Neural progenitor cell (in vitro differentiated cells): ENCODE measurements around the gene MYL5. TPM values are rescaled to one million over a fixed set of nuclear protein-coding genes. Genes with fewer than 3 reads are reported as not detected.

Source experiments
- DNase-seq: peaks from one replicate; pipeline ENCODE4 v3.0.0-alpha.2; 2016; ENCODE audit warnings: low spot score
- H2AFZ ChIP-seq: fragments of 200-600 bp; sonication (generic); replicated peaks from 2 replicates; pipeline ENCODE4 v1.6.1; 2016; ENCODE audit warnings: antibody characterized with exemption
- H3F3A ChIP-seq: fragments of 200-600 bp; sonication (generic); 2 replicates; pipeline ENCODE4 v1.6.1; 2016; ENCODE audit warnings: antibody characterized with exemption, low read depth
- H3K27ac ChIP-seq: fragments of 200-600 bp; sonication (generic); 2 replicates; pipeline ENCODE4 v1.5.1; 2016; ENCODE audit warnings: mild to moderate bottlenecking
- H3K27me3 ChIP-seq: fragments of 200-600 bp; sonication (generic); 2 replicates; pipeline ENCODE4 v1.6.1; 2016; ENCODE audit warnings: mild to moderate bottlenecking, moderate library complexity
- H3K36me3 ChIP-seq: fragments of 200-600 bp; sonication (generic); 2 replicates; pipeline ENCODE4 v1.5.1; 2016
- H3K4me1 ChIP-seq: fragments of 200-600 bp; sonication (generic); 2 replicates; pipeline ENCODE4 v1.6.1; 2016; ENCODE audit warnings: mixed run types
- H3K4me2 ChIP-seq: fragments of 200-600 bp; sonication (generic); 2 replicates; pipeline ENCODE4 v1.6.1; 2016
- H3K4me3 ChIP-seq: fragments of 200-600 bp; sonication (generic); 2 replicates; pipeline ENCODE4 v1.5.1; 2016
- H3K79me2 ChIP-seq: fragments of 200-600 bp; sonication (generic); 2 replicates; pipeline ENCODE4 v1.6.1; 2016; ENCODE audit warnings: low read depth
- H3K9ac ChIP-seq: fragments of 200-600 bp; sonication (generic); 2 replicates; pipeline ENCODE4 v1.6.1; 2016
- H3K9me3 ChIP-seq: fragments of 200-600 bp; sonication (generic); 2 replicates; pipeline ENCODE4 v1.5.1; 2016; ENCODE audit warnings: low read depth
- H4K20me1 ChIP-seq: fragments of 200-600 bp; sonication (generic); 2 replicates; pipeline ENCODE4 v1.6.1; 2016; ENCODE audit warnings: low read depth
- H3K27ac Mint-ChIP-seq: 3 replicates; pipeline ENCODE4 v1.8.0; 2021; ENCODE audit warnings: mixed read lengths
- H3K27me3 Mint-ChIP-seq: 2 replicates; pipeline ENCODE4 v1.8.0; 2022; ENCODE audit warnings: low read depth, mild to moderate bottlenecking, inconsistent platforms, moderate library complexity, mixed read lengths; ENCODE audit not compliant: insufficient read depth
- H3K36me3 Mint-ChIP-seq: 3 replicates; pipeline ENCODE4 v1.8.0; 2021; ENCODE audit warnings: mixed read lengths
- H3K4me1 Mint-ChIP-seq: 3 replicates; pipeline ENCODE4 v1.8.0; 2021; ENCODE audit warnings: mixed read lengths
- H3K4me3 Mint-ChIP-seq: 3 replicates; pipeline ENCODE4 v1.8.0; 2021; ENCODE audit warnings: mild to moderate bottlenecking, moderate library complexity, mixed read lengths
- H3K9me3 Mint-ChIP-seq: 3 replicates; pipeline ENCODE4 v1.8.0; 2020; ENCODE audit warnings: mixed read lengths
- CTCF ChIP-seq: fragments of 200-600 bp; sonication (generic); IDR thresholded peaks from 2 replicates; pipeline ENCODE4 v1.5.1; 2017; ENCODE audit warnings: antibody characterized with exemption, mild to moderate bottlenecking
- EZH2 ChIP-seq: fragments of 200-600 bp; sonication (generic); IDR thresholded peaks from 2 replicates; pipeline ENCODE4 v1.6.1; 2017; ENCODE audit warnings: antibody characterized with exemption, mild to moderate bottlenecking, moderate library complexity
- EZH2phosphoT487 ChIP-seq: fragments of 200-600 bp; sonication (generic); IDR thresholded peaks from 2 replicates; pipeline ENCODE4 v1.6.1; 2017; ENCODE audit warnings: antibody characterized with exemption
- total RNA-seq: library from RNA; depleted of rRNA; stranded (reverse); fragments of >200 nt; gene quantifications from 2 replicates; pipeline ENCODE4 v1.2.3, GENCODE V29; 2015; ENCODE audit warnings: low replicate concordance

The MYL5 gene
- total RNA-seq, 1 donor from 2014 or later = 0.21 TPM

GRCh38 chr4:710916-711315 is 36.6 kb downstream of the MYL5 start:
- TF ChIP-seq CTCF = no peak
- no peak for TF ChIP-seq EZH2
- TF ChIP-seq EZH2phosphoT487 = no peak
- no peaks in the 10 kb centered on the region for H3K9me3 ChIP-seq
- peaks cover 96% of the 10 kb centered on the region for H3K79me2 ChIP-seq
- H2AFZ ChIP-seq = no peak overlapping the region
- H3K36me3 Mint-ChIP-seq = peaks cover 34% of the 10 kb centered on the region
- H3K9ac ChIP-seq = no peak overlapping the region
- H3K4me2 ChIP-seq = no peak overlapping the region
- no peak for DNase-seq
- H3F3A ChIP-seq = peaks cover 4% of the 10 kb centered on the region
- no peak overlapping the region for H3K27ac ChIP-seq
- H3K4me1 Mint-ChIP-seq = peaks cover 5% of the 10 kb centered on the region
- H4K20me1 ChIP-seq = peaks cover 85% of the 10 kb centered on the region
- no peak overlapping the region for H3K27ac Mint-ChIP-seq
- peaks cover 5% of the 10 kb centered on the region for H3K27me3 Mint-ChIP-seq
- H3K4me1 ChIP-seq = peaks cover 9% of the 10 kb centered on the region
- H3K36me3 ChIP-seq = no peaks in the 10 kb centered on the region
- H3K4me3 ChIP-seq = no peak overlapping the region
- H3K9me3 Mint-ChIP-seq = peaks cover 25% of the 10 kb centered on the region
- no peaks in the 10 kb centered on the region for H3K27me3 ChIP-seq
- no peak overlapping the region for H3K4me3 Mint-ChIP-seq

- Histone ChIP-seq H3K4me3 (no peak overlapping the region), H4K20me1 (peaks cover 86% of the 10 kb centered on the region), H3K27ac (no peak overlapping the region), H3K4me1 (peaks cover 5% of the 10 kb centered on the region), H3K79me2 (peaks cover 91% of the 10 kb centered on the region), H3K4me2 (no peak overlapping the region), H3K9me3 (no peaks in the 10 kb centered on the region), H3F3A (peaks cover 4% of the 10 kb centered on the region), H3K27me3 (no peaks in the 10 kb centered on the region), H3K36me3 (no peaks in the 10 kb centered on the region), H3K9ac (no peak overlapping the region), H2AFZ (no peak overlapping the region)
- Mint-ChIP-seq H3K27me3 (peaks cover 5% of the 10 kb centered on the region), H3K4me1 (peaks cover 5% of the 10 kb centered on the region), H3K4me3 (no peak overlapping the region), H3K9me3 (peaks cover 25% of the 10 kb centered on the region), H3K27ac (no peak overlapping the region), H3K36me3 (peaks cover 34% of the 10 kb centered on the region)
- no peak for DNase-seq
- TF ChIP-seq EZH2 (no peak), CTCF (no peak), EZH2phosphoT487 (no peak)
These were observed 37.8 kb downstream of the MYL5 start for GRCh38 chr4:712093-712492.

DNA sequence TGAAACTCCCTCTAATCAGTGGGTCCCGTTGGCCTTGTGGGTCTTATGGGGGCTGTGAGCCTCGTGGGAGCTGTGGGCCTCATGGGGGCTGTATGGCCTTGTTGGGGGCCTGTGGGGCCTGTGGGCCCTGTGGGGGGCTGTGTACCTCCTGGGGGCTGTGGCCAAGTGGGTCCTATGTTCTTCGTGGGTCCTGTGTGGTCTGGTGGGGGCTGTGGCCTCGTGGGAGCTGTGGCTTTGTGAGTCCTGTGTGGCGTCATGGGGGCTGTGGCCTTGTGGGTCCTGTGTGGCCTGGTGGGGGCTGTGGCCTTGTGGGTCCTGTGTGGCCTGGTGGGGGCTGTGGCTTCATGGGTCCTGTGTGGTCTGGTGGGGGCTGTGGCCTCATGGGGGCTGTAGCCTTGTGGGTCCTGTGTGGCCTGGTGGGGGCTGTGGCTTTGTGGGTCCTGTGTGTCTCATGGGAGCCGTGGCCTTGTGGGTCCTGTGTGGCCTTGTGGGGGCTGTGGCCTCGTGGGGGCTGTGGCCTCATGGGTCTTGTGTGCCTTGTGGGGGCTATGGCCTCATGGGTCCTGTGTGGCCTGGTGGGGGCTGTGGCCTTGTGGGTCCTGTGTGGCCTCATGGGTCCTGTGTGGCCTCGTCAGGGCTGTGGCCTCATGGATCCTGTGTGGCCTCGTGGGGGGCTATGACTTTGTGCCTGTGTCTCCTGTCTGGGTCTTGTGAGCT is 38.7 kb downstream of the MYL5 start:
- Histone ChIP-seq H3K9ac (no peak overlapping the region), H3F3A (peaks cover 4% of the 10 kb centered on the region), H3K36me3 (no peaks in the 10 kb centered on the region), H3K79me2 (peaks cover 91% of the 10 kb centered on the region), H2AFZ (no peak overlapping the region), H3K4me1 (no peaks in the 10 kb centered on the region), H3K4me3 (no peak overlapping the region), H3K27me3 (no peaks in the 10 kb centered on the region), H3K4me2 (no peak overlapping the region), H3K27ac (no peak overlapping the region), H3K9me3 (no peaks in the 10 kb centered on the region), H4K20me1 (peaks cover 86% of the 10 kb centered on the region)
- peaks cover 29% of the 10 kb centered on the region for H3K9me3 Mint-ChIP-seq
- H3K27ac Mint-ChIP-seq = no peak overlapping the region
- H3K4me1 Mint-ChIP-seq = peaks cover 10% of the 10 kb centered on the region
- peaks cover 40% of the 10 kb centered on the region for H3K36me3 Mint-ChIP-seq
- no peak overlapping the region for H3K4me3 Mint-ChIP-seq
- DNase-seq = no peak
- TF ChIP-seq EZH2 (no peak), EZH2phosphoT487 (no peak), CTCF (no peak)
- H3K27me3 Mint-ChIP-seq = peaks cover 5% of the 10 kb centered on the region
